Stimulated activated CD4-positive, alpha-beta T cell treated with anti-CD3 and anti-CD28 coated beads, Interleukin-2, amount 100 ng/mL, for 48 hours (primary cell): ENCODE measurements around the gene UBR3.

Experiments
- DNase-seq, 2 donors: peaks; one replicate each; pipeline ENCODE4 v3.0.0-alpha.2; 2020

The UBR3 gene

GRCh38 chr2:170013802-170014551, 186.7 kb downstream of the UBR3 start:
- no peak for DNase-seq

GRCh38 chr2:170014769-170015168, 187.5 kb downstream of the UBR3 start:
- no peak for DNase-seq

DNA sequence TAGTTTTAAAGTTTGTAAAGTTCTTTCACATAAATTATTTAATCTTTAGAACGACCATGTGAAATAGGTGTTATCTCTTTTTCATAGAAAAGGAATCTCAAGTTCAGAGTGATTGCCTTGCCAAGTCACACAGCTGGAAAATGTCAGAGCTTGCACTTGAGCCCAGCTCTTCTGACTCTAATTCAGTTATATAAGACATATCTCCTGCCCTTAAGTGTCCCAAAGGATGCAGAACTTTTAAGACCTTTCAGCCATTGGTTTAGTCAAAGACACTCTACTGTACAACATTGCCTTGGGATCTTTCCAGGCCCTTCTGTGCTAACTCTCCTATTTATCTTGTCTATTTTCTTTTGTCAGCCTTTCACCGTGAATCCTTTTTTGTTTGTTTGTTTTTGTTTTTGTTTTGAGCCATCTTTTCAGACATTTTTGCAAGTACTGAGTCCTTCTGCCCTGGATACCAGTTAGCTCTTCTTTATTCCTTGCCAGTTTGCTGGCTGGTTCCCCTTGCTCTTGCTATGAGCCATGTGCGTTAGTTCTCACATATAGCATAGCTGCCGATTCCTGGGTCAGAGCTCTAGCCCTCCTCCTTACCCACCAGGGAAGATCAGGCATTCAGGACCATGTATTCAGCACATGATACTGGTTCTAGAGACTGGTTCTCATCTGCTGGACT, 190.7 kb downstream of the UBR3 start:
- no peak for DNase-seq

DNA sequence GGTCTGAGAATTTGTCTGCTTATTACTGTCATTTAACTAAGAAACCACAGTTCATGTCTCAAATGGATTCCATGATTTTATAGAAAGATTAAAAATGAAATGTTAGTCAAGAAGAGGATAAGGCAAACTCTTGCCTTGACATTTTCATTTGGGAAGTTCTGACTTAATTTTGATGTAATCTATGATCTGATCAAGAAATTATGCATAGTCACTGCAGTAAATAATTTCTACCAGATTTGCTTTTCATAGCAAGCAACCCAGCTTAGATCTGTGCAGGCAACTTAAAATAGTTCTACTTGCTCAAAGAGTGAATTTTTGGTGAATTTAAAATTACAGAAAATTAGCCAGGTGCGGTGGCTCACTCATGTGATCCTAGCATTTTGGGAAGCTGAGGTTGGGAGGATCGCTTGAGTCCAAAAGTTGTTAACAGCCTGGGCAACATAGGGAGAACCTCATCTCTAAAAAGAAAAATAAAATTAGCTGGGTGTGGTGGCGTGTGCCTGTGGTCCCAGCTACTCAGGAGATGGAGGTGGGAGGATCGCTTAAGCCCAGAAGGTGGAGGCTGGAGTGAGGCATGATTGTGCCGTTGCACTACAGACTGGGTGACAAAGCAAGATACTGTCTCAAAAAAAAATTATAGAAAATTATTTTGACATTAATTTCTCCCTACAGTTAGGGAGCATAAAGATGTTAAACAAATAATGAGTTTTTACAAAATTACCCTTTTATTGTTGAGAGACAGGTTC, 192.0 kb downstream of the UBR3 start:
- no peak for DNase-seq

DNA sequence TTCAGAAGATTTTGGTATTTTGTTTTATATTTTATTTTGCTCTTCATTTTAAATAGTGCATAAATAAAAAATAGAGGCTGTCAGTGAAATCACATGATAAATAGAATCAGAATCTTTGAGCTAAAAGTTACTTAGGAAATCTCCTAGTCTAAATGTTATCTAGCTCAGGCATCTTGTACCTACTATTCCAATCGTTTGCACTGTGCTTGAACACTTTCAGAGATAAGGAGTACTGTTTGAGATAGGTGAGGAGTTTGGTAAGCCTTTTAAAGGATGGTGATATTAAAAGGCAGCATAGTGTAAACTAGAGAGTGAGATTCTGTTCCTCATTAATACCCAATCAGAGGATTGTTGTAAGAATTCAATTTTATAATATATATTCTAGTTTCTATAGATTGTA, 193.5 kb downstream of the UBR3 start:
- DNase-seq, result no peak

DNA sequence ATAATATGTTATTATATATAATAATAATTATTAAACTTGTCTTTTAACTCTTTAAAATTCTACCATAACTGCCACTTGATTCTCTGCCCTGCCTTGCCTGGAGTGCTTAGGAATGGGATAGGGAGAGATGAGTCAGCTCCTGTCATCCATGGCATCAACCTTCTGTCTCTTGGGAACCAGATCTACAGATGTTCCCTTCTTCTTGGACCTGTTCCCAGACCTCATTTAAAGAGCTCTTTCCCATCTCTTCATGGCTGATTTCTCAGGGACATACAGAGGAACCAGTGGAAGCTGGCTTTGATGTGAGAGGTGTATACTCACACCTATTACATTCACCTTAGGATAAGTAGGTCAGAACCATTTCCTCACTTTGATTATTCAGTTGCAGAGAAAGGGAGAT, 195.4 kb downstream of the UBR3 start:
- DNase-seq, result no peak

GRCh38 chr2:170024721-170025120, 197.5 kb downstream of the UBR3 start:
- no peak for DNase-seq

DNA sequence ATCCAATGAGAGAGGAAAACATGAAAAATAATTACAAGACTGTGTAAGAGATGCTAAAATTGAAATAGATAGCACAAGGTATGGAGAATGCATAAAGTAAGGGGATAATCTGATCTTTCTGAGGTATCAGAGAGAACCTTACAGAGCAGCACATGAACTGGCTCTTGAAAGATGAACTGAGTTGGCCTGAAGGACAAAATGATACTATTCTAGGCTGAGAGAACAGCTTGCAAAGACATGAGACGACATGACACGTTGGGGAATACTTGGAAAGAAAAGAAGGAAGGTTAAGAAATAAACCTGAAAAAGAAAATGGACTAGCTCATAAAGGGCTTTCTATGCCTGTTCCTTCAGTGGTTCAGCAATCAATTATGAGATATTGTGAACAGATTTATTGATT, 198.0 kb downstream of the UBR3 start:
- no peak for DNase-seq

- DNase-seq, result no peak
Measured at GRCh38 chr2:170026361-170026760, 199.1 kb downstream of the UBR3 start.

- DNase-seq, result no peak
Measured at GRCh38 chr2:170029551-170029950, 202.3 kb downstream of the UBR3 start.

GRCh38 chr2:170030040-170030439, 202.8 kb downstream of the UBR3 start:
- no peak for DNase-seq

GRCh38 chr2:170031288-170031687, 204.0 kb downstream of the UBR3 start:
- DNase-seq, result no peak

DNA sequence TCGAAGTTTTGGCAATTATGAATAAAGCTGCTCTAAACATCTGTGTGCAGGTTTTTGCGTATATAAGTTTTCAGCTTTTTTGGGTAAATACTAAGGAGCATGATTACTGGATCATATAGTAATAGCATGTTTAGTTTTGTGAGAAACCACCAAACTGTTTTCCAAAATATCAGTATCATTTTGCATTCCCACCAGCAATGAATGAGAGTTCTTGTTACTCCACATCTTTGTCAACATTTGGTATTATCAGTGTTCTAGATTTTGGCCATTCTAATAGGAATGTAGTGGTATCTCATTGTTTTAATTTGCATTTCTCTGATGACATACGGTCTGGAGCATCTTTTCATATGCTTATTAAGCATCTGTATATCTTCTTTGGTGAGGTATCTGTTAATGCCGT, 207.3 kb downstream of the UBR3 start:
- no peak for DNase-seq

DNA sequence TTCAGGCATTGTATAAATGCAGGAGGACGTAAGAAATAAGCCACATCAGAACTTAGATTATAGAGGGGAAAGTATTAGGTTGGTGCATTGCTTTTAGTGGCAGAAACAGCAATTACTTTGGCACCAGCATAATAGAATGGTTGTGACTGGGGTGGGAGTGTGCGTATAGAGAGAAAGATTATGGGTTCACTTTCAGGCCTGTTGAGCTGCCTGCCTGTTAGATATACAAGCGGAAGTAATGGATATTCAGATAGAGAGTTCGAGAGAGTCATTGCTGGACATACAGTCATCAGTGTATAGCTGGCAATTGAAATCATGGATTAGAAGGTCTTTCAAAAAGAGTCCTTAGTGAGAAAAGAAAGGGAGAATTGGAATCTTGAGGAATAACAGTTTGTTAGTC, 211.5 kb downstream of the UBR3 start:
- no peak for DNase-seq

DNA sequence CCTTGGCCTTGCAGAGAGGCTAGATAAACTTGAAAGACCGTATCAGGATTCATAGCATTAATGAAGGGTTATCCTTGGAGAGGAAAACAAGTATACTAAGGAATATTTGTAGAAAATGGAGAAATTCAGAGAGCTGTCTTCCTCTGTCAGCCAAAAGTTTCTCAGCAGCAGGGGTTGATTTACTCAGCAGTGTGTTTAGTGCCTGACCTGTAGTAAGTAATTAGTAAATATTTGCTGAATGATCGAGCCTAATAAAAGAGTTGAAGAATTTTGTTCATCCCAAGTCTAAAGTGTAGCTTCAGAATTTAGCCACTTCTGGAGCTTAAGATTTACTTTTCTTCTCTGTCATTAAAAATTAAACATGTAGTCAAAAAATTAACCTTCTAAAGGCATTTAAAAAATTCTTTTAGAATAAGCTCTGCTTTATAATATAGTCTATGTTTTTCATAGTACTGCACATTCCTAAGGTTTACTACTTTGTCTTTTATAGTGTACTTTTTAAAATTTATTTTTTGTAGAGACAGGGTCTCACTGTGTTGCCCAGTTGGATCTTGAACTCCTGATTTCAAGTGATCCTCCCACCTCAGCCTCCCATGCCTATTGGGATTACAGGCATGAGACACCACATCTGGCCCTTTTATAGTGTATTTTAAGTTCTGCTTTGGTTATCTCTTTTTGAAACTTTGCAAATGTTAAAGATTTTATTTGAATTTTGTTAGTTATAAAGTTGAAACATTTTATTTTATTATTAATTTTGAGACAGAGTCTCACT, 212.3 kb downstream of the UBR3 start:
- no peak for DNase-seq

DNA sequence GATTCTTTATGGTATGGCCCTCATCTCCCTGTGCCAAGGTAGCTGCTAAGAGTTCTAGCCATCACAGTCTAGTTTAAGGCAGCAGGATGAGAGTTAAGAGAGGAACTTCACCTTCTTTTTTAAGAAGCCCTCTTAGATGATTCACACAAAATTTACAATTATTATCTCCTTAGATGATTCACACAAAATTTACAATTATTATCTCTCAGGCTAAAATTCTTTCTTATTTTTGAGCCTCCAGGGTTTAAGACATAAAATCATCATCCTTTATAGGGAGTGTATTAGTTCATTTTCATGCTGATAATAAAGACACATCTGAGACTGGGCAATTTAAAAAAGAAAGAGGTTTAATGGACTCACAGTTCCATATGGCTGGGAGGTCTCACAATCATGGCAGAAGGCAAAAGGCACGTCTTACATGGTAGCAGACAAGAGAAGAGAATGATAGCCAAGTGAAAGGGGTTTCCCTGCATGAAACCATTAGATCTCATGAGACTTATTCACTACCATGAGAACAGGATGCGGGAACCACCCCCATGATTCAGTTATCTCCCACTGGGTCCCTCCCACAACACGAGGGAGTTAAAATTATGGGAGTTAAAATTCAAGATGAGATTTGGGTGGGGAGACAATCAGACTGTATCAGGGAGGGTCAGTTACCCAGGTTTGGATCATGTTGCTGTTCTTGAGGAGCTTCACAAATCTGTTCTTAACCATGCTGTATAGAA, 217.7 kb downstream of the UBR3 start:
- DNase-seq, result no peak

DNA sequence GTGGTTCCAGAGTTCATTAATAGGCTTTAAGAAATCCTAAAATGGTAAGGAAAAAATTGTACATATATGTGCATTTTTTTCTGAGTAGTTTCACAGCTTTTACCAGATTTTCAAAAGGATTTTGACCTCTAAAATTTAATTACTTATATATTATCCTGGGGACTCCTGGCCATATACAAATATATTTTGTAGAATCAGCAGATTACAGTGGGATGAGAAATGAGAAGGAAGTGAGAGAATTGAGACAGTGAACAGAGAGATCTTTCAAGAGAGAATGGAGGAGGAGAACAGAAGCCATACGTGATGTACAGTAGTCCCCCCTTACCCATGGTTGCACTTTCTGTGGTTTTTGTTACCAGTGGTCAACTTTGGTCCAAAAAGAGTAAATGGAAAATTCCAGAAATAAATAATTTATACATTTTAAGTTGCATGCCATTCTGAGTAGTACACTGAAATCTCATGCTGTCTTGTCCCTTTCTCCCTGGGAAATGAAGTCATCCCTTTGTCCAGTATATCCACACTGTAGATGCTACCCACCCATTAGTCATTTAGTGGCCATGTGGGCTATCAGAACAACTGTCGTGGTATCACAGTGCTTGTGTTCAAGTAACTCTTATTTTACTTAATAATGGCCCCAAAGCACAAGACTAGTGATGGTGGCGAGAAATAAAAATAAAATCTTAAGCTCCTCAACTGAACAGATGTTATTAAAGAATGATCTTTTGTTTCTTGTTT, 220.2 kb downstream of the UBR3 start:
- no peak for DNase-seq

- DNase-seq, result no peak
Measured at GRCh38 chr2:170052151-170052550, 224.9 kb downstream of the UBR3 start.

GRCh38 chr2:170054997-170055396, 227.7 kb downstream of the UBR3 start:
- no peak for DNase-seq

GRCh38 chr2:170056900-170057299, 229.6 kb downstream of the UBR3 start:
- no peak for DNase-seq

- DNase-seq, result no peak
Measured at GRCh38 chr2:170063456-170064235, 236.4 kb downstream of the UBR3 start.
